Esophagus squamous epithelium (tissue), 5 donors: ENCODE data around the gene GPR21. TPM values are rescaled to one million over a fixed set of nuclear protein-coding genes. Genes with fewer than 3 reads are reported as not detected.

Experiments used
- DNase-seq: peaks from one replicate; lab custom pipeline; 2025; lab: John Stamatoyannopoulos, UW
- H3K27ac ChIP-seq, 4 donors: fragments of 200-600 bp; sonication (generic); one replicate each; pipeline ENCODE4 v1.5.1; 2016 to 2019; ENCODE audit warnings: mild to moderate bottlenecking in 1 of 4
- H3K27me3 ChIP-seq, 4 donors: fragments of 200-600 bp; sonication (generic); 1 replicate in 3 of 4; 2 replicates in 1 of 4; pipeline versions ENCODE4 v1.5.1 to v1.6.0; 2017 to 2021; ENCODE audit warnings: antibody characterized with exemption in 1 of 4
- H3K36me3 ChIP-seq, 3 donors: fragments of 200-600 bp; sonication (generic); one replicate each; pipeline ENCODE4 v1.5.1; 2016 to 2019
- H3K4me1 ChIP-seq, 3 donors: fragments of 200-600 bp; sonication (generic); one replicate each; pipeline ENCODE4 v1.5.1; 2017 to 2019
- H3K4me3 ChIP-seq, 4 donors: fragments of 200-600 bp; sonication (generic); 1 replicate in 3 of 4; 2 replicates in 1 of 4; pipeline ENCODE4 v1.5.1; 2016 to 2019; ENCODE audit warnings: mild to moderate bottlenecking in 2 of 4, moderate library complexity in 1 of 4
- H3K9me3 ChIP-seq, 3 donors: fragments of 200-600 bp; sonication (generic); one replicate each; pipeline ENCODE4 v1.5.1; 2016 to 2019
- POLR2A ChIP-seq, 4 donors: fragments of 450-650 bp; IDR thresholded peaks; one replicate each; pipeline ENCODE4 v1.6.1; 2017; ENCODE audit warnings: antibody characterized with exemption in 4 of 4, mild to moderate bottlenecking in 4 of 4, moderate library complexity in 3 of 4
- WGBS, 2 donors: methylation state at CpG; one replicate each; pipeline ENCODE4 v1.1.5; 2018; 5-methylcytosine and 5-hydroxymethylcytosine counted together
- intact Hi-C: fragments of 100-400 bp; cut with DNase I; formaldehyde crosslinking; loops from one replicate; pipeline ENCODE4 v1.15.0; 2022
- total RNA-seq, 4 donors: library from RNA; depleted of rRNA; stranded (reverse); fragments of >200 nt; gene quantifications; one replicate each; pipeline ENCODE4 v1.1.0, GENCODE V29; 2016
- TF ChIP-seq, protein P1 (sequence below), 6 experiments: fragments of 450-650 bp in 4 of 6; fragments of 200-600 bp in 2 of 6; sonication (generic) in 2 of 6; IDR thresholded peaks; one replicate each; pipeline ENCODE4 v1.5.1; 2016 to 2019; ENCODE audit warnings: antibody characterized with exemption in 6 of 6, mild to moderate bottlenecking in 4 of 6, moderate library complexity in 4 of 6
- donor health status: DM: yes; HTN: yes; CAD: no.

GPR21 gene
- total RNA-seq, 4 donors from 2014 or later, result 0.68 to 1.9 TPM; not detected in 2

DNA sequence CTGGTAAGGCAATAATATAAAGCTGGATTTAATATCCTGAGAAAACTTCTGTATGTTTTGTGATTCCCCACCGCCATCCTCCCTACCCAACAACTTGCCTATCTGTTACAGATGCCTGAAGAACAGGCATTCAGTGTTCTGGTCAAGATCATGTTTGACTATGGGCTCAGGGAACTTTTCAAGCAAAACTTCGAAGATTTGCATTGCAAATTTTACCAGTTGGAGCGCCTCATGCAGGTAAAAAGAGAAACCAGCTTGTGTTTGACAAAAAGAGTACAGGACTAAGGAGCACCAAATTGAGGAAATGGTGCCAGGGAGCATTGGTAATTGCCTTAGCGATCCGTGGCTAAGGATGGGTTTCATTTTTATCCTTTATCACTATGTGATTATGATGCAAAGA is 40.0 kb downstream of the GPR21 start:
- WGBS, 2 donors, result 82 to 88% methylated on average over 5 of the region's 5 CpGs
- Histone ChIP-seq H3K4me1 (peaks cover 0 to 26% (median 0%) of the 10 kb centered on the region in 3 donors), H3K4me3 (no peak overlapping the region), H3K9me3 (no peaks in the 10 kb centered on the region), H3K27me3 (no peaks in the 10 kb centered on the region), H3K27ac (peak overlapping the region in 3 of 4 donors; percentile 16 to 58 (median 29)), H3K36me3 (peaks cover 0 to 94% (median under 1%) of the 10 kb centered on the region in 3 donors)
- no peak for TF ChIP-seq POLR2A (IDR thresholded peaks at IDR 0.05)
- TF ChIP-seq, protein P1, sequence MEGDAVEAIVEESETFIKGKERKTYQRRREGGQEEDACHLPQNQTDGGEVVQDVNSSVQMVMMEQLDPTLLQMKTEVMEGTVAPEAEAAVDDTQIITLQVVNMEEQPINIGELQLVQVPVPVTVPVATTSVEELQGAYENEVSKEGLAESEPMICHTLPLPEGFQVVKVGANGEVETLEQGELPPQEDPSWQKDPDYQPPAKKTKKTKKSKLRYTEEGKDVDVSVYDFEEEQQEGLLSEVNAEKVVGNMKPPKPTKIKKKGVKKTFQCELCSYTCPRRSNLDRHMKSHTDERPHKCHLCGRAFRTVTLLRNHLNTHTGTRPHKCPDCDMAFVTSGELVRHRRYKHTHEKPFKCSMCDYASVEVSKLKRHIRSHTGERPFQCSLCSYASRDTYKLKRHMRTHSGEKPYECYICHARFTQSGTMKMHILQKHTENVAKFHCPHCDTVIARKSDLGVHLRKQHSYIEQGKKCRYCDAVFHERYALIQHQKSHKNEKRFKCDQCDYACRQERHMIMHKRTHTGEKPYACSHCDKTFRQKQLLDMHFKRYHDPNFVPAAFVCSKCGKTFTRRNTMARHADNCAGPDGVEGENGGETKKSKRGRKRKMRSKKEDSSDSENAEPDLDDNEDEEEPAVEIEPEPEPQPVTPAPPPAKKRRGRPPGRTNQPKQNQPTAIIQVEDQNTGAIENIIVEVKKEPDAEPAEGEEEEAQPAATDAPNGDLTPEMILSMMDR (IDR thresholded peaks at IDR 0.05), result no peak
- intact Hi-C loops, result no loop called here
- no peak for DNase-seq

DNA sequence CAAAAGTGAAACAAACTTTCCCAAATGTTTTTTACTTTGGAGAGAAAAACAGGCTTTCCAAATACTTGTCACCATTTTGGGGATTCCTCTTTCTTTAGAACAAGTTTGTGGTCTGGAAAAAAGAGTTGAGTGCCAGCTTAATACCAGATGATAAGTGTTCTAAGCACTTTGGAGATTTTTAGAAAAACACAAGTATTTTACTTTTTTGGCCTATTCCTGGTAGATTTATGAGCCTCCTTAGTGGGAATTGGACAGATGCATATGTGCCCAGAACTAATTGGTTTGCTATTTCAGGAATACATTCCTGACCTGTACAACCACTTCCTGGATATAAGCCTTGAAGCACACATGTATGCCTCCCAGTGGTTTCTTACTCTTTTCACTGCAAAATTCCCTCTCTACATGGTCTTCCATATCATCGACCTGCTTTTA is 40.5 kb downstream of the GPR21 start:
- Histone ChIP-seq H3K36me3 (peaks cover 0 to 94% (median 4%) of the 10 kb centered on the region in 3 donors), H3K9me3 (no peaks in the 10 kb centered on the region)
- WGBS, 2 donors, result 69 to 91% methylated on average over 1 of the region's 1 CpG

DNA sequence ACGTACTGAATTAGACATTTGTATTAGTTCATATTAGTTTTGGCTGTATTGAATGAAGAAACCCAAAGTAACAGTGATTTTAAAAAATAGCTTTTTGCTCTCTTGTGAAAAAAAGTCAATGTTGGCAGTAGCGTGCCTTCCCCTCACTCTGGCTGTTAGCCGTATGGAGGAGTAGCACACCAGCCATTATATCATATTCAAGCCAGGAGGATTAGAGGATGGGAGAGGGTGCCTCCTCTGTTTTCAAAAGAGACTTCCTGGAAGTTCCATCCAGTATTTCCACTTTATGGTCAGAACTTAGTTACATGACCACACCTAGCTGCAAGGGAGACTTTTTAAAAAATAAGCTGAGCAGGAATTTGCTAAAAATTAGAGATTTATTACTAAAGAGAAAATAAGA is 41.2 kb downstream of the GPR21 start:
- intact Hi-C loops, result no loop called here
- TF ChIP-seq POLR2A (IDR thresholded peaks at IDR 0.05), result no peak
- TF ChIP-seq, protein P1 (IDR thresholded peaks at IDR 0.05), result no peak
- 78 to 89% methylated on average over 3 of the region's 3 CpGs for WGBS, 2 donors
- Histone ChIP-seq H3K4me3 (no peak overlapping the region), H3K4me1 (peaks cover 0 to 21% (median 0%) of the 10 kb centered on the region in 3 donors), H3K27me3 (no peaks in the 10 kb centered on the region), H3K9me3 (no peaks in the 10 kb centered on the region), H3K36me3 (peaks cover 4 to 94% (median 4%) of the 10 kb centered on the region in 3 donors), H3K27ac (peak overlapping the region in 2 of 4 donors; percentile 16 to 58)
- DNase-seq, result no peak

More for the DNA sequence above, 40.5 kb downstream of the GPR21 start:
- no peaks in the 10 kb centered on the region for H3K27me3 ChIP-seq
- H3K27ac ChIP-seq, result peak overlapping the region in 3 of 4 donors; percentile 16 to 58 (median 29)
- H3K4me1 ChIP-seq, result peaks cover 0 to 26% (median 0%) of the 10 kb centered on the region in 3 donors
- intact Hi-C loops, result no loop called here
- H3K4me3 ChIP-seq, result no peak overlapping the region
- no peak for TF ChIP-seq POLR2A (IDR thresholded peaks at IDR 0.05)
- TF ChIP-seq, protein P1 (IDR thresholded peaks at IDR 0.05), result no peak
- DNase-seq, result no peak

DNA sequence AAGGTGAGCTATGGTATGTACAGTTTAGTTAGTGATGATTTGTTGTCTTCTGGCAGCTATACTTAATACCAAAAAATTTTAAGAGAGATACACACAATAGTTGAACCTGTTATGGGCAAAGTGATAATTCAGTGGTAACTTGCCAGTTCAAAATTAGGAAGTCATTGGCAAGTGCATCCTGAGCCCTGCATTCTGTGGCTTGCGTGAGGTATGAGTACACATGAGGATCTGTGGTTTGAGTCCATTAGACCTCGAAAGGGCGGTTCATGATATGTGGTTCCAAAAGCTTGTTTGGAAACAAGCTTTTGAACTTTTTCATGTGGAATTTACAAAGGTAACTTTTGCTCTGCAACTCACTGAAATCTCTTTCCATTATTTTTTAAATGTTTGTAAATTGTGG is 47.0 kb downstream of the GPR21 start:
- Histone ChIP-seq H3K27ac (no peak overlapping the region), H3K36me3 (peaks cover 11 to 97% (median 12%) of the 10 kb centered on the region in 3 donors), H3K4me3 (no peak overlapping the region), H3K27me3 (no peaks in the 10 kb centered on the region), H3K9me3 (no peaks in the 10 kb centered on the region), H3K4me1 (peaks cover 0 to under 1% (median 0%) of the 10 kb centered on the region in 3 donors)
- intact Hi-C loops, result no loop called here
- 79 to 85% methylated on average over 3 of the region's 3 CpGs for WGBS, 2 donors
- no peak for DNase-seq
- TF ChIP-seq POLR2A (IDR thresholded peaks at IDR 0.05), result no peak
- TF ChIP-seq, protein P1 (IDR thresholded peaks at IDR 0.05), result no peak

DNA sequence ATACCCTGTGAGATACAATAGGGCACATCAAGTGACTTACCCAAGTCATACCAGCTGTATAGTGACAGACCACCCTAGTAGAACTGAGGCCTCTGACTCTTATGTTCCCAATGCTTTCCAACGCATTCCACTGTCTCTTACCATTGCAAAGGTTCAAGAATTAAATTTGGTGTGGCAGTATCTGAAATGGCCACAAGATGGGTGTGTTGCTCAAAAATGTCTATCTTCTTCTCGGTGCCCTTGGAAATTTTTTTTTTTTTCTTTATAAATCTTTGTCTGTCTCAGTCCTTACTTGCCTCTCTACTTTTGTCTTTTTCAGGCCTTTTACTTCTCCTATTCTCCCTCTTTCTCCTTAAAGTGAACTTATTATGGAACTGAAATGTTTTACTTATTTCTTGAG is 48.4 kb downstream of the GPR21 start:
- Histone ChIP-seq H3K27ac (no peak overlapping the region), H3K9me3 (no peaks in the 10 kb centered on the region), H3K36me3 (peaks cover 11 to 98% (median 12%) of the 10 kb centered on the region in 3 donors), H3K4me3 (no peak overlapping the region), H3K4me1 (peaks cover 0 to 10% (median 0%) of the 10 kb centered on the region in 3 donors), H3K27me3 (no peaks in the 10 kb centered on the region)
- no peak for DNase-seq
- WGBS, 2 donors, result 31 to 40% methylated on average over 2 of the region's 2 CpGs
- TF ChIP-seq, protein P1 (IDR thresholded peaks at IDR 0.05), result peak in 3 of 6 experiments; percentile 47 to 56 (median 50)
- TF ChIP-seq POLR2A (IDR thresholded peaks at IDR 0.05), result no peak
- intact Hi-C loops, result no loop called here
